Sigmoid colon (tissue), 7 donors: Measurements from ENCODE around the gene FMNL2. TPM values are rescaled to one million over a fixed set of nuclear protein-coding genes. Genes with fewer than 3 reads are reported as not detected.

ENCODE experiments used
- DNase-seq: peaks from one replicate; pipeline ENCODE4 v3.0.0-alpha.2; 2019
- H3K27ac ChIP-seq, 4 donors: fragments of 200-600 bp; sonication (generic); one replicate each; pipeline ENCODE4 v1.5.1; 2016 to 2019; ENCODE audit warnings: mild to moderate bottlenecking in 1 of 4
- H3K27me3 ChIP-seq, 3 donors: fragments of 200-600 bp; sonication (generic); one replicate each; pipeline ENCODE4 v1.5.1; 2019; ENCODE audit warnings: mild to moderate bottlenecking in 1 of 3
- H3K36me3 ChIP-seq, 4 donors: fragments of 200-600 bp; sonication (generic); one replicate each; pipeline ENCODE4 v1.5.1; 2016 to 2019
- H3K4me1 ChIP-seq, 4 donors: fragments of 200-600 bp; sonication (generic); one replicate each; pipeline ENCODE4 v1.5.1; 2017 to 2019
- H3K4me3 ChIP-seq, 4 donors: fragments of 200-600 bp; sonication (generic); one replicate each; pipeline ENCODE4 v1.5.1; 2017 to 2019; ENCODE audit warnings: mild to moderate bottlenecking in 2 of 4, moderate library complexity in 1 of 4
- H3K9me3 ChIP-seq, 4 donors: fragments of 200-600 bp in 3 of 4; sonication (generic) in 3 of 4; one replicate each; pipeline versions ENCODE4 v1.5.1 to v1.6.1; 2013 to 2019
- EP300 ChIP-seq, 4 donors: sonication (generic); formaldehyde crosslinking; IDR thresholded peaks; one replicate each; pipeline ENCODE4 v1.6.1; 2017; ENCODE audit warnings: antibody characterized with exemption in 4 of 4
- POLR2A ChIP-seq, 2 donors: fragments of 450-650 bp; IDR thresholded peaks; one replicate each; pipeline ENCODE4 v1.6.1; 2016; ENCODE audit warnings: antibody characterized with exemption in 2 of 2, mild to moderate bottlenecking in 2 of 2, moderate library complexity in 2 of 2
- POLR2AphosphoS5 ChIP-seq, 4 donors: sonication (generic); formaldehyde crosslinking; IDR thresholded peaks; one replicate each; pipeline ENCODE4 v1.6.1; 2017; ENCODE audit warnings: antibody characterized with exemption in 4 of 4
- WGBS, 2 donors: extraction: QIAGEN DNeasy Blood & Tissue Kit; methylation state at CpG; one replicate each; pipeline ENCODE4 v1.1.7; 2013; 5-methylcytosine and 5-hydroxymethylcytosine counted together
- intact Hi-C: fragments of 100-400 bp; cut with DNase I; formaldehyde crosslinking; loops from one replicate; pipeline ENCODE4 v1.15.1; 2023
- polyA plus RNA-seq, 3 donors: library from polyadenylated mRNA; stranded (reverse); fragments of 200-250 nt; gene quantifications; one replicate each; pipeline ENCODE4 v1.2.3, GENCODE V29; 2013
- total RNA-seq, 4 donors: library from RNA; depleted of rRNA; stranded (reverse); fragments of >200 nt; gene quantifications; one replicate each; pipeline ENCODE4 v1.1.0, GENCODE V29; 2016
- TF ChIP-seq, protein P1 (sequence below), 4 experiments: fragments of 450-650 bp in 3 of 4; fragments of 200-600 bp in 1 of 4; IDR thresholded peaks; one replicate each; pipeline ENCODE4 v1.5.1; 2016 to 2019; ENCODE audit warnings: antibody characterized with exemption in 4 of 4, mild to moderate bottlenecking in 3 of 4, moderate library complexity in 2 of 4
- donor health status: healthy with polysubstance abuse.
- donor health status: Bipolar disorder and iron deficiency.
- donor health status: healthy.

Gene FMNL2
- total and polyA plus RNA-seq, 7 donors = 9.4 to 30.5 (median 17.8) TPM

DNA sequence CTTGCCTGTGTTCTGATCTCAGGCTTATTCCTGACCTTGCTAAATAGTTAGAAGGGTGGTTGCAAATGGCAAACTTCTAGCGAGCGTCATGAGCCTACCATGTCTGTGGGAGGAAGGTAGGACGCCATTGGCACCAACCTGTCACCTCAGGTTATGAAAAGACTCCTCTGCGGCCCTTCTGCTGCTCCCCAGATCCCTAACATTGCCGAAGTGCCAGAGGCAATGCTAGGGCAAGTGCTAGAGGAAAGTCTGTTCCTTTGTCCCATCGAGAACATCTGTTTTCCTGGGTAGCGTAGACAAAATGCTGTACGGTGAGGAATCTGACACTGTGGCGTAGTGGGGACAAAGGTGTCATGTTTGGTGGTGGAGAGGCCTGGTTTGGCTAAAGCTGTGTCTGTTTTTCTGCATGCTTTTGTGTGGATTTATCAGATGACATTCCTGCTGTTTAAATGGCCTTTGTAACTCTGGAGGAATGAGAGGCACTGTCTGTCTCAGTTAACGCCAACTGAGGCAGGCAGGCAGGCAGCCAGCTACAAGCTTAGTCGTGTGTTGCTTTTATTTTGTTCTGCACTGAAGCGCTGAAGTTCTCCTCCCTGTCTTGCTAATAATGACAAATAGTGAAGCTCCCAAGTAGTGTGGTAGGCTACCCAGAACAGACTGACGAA is 288.2 kb downstream of the FMNL2 start:
- 79 to 85% methylated on average over 13 of the region's 13 CpGs for WGBS, 2 donors
- Histone ChIP-seq H3K27me3 (no peaks in the 10 kb centered on the region), H3K9me3 (no peaks in the 10 kb centered on the region), H3K4me1 (peaks cover 0 to 19% (median 11%) of the 10 kb centered on the region in 4 donors), H3K27ac (no peak overlapping the region), H3K36me3 (peaks cover 0 to 7% (median 2%) of the 10 kb centered on the region in 4 donors), H3K4me3 (no peak overlapping the region)
- no peak for DNase-seq
- TF ChIP-seq EP300 (IDR thresholded peaks at IDR 0.05) (no peak), POLR2A (IDR thresholded peaks at IDR 0.05) (no peak), POLR2AphosphoS5 (IDR thresholded peaks at IDR 0.05) (no peak)
- TF ChIP-seq, protein P1, sequence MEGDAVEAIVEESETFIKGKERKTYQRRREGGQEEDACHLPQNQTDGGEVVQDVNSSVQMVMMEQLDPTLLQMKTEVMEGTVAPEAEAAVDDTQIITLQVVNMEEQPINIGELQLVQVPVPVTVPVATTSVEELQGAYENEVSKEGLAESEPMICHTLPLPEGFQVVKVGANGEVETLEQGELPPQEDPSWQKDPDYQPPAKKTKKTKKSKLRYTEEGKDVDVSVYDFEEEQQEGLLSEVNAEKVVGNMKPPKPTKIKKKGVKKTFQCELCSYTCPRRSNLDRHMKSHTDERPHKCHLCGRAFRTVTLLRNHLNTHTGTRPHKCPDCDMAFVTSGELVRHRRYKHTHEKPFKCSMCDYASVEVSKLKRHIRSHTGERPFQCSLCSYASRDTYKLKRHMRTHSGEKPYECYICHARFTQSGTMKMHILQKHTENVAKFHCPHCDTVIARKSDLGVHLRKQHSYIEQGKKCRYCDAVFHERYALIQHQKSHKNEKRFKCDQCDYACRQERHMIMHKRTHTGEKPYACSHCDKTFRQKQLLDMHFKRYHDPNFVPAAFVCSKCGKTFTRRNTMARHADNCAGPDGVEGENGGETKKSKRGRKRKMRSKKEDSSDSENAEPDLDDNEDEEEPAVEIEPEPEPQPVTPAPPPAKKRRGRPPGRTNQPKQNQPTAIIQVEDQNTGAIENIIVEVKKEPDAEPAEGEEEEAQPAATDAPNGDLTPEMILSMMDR (IDR thresholded peaks at IDR 0.05) = no peak
- intact Hi-C loops = loop anchor here (5.0 kb wide), 1 partner anchor 286 kb away; the partner anchor contains the start of gene FMNL2

DNA sequence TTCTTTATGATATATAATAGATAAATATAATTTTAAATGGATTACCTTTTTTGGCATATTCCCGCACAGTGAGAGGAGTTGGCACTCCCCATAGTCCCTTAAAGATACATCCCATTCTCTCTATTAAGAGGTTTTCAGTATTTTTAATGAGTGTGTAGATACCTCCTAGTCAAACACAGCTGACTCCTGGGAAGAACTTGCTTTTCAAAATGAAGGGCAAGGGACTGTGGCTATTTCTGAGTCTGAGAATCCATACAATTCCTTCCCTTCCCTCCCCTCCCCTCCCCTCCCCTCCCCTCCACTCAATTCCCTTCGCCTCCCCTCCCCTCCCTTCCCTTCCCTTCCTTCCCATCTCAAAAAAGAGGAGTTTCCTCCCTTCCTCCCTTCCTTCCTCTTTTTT is 288.8 kb downstream of the FMNL2 start:
- peaks cover 0 to 11% (median 1%) of the 10 kb centered on the region in 4 donors for H3K36me3 ChIP-seq
- intact Hi-C loops = loop anchor here (5.0 kb wide), 1 partner anchor 286 kb away; the partner anchor contains the start of gene FMNL2
- H3K27me3 ChIP-seq = no peaks in the 10 kb centered on the region
- H3K27ac ChIP-seq = no peak overlapping the region
- no peaks in the 10 kb centered on the region for H3K9me3 ChIP-seq
- H3K4me1 ChIP-seq = peaks cover 0 to 19% (median 11%) of the 10 kb centered on the region in 4 donors
- no peak for DNase-seq
- H3K4me3 ChIP-seq = no peak overlapping the region
- 94 to 97% methylated on average over 1 of the region's 2 CpGs for WGBS, 2 donors
- TF ChIP-seq POLR2A (IDR thresholded peaks at IDR 0.05) (no peak), POLR2AphosphoS5 (IDR thresholded peaks at IDR 0.05) (no peak), EP300 (IDR thresholded peaks at IDR 0.05) (no peak)
- TF ChIP-seq, protein P1 (IDR thresholded peaks at IDR 0.05) = no peak

DNA sequence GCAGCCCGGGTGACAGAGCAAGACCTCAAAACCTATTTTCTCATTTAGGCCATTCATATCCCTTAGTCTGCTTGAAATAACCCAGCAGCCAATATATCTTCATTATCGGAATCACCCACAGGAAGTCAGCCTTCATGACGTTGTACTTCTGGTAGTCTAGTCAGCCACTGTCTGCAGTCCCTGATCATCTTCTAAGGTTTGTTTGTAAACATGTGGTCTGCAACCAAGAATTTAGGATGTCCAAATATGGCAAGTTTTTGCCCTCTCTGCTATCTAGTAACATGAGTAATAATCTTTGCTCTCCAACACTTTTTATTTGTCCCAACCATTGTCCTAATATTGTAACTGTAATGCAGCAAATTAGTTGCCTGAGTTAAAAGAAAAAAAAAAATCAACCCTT is 289.8 kb downstream of the FMNL2 start:
- Histone ChIP-seq H3K9me3 (no peaks in the 10 kb centered on the region), H3K36me3 (peaks cover 0 to 18% (median 1%) of the 10 kb centered on the region in 4 donors), H3K4me3 (no peak overlapping the region), H3K27me3 (no peaks in the 10 kb centered on the region), H3K4me1 (peaks cover 0 to 15% (median 9%) of the 10 kb centered on the region in 4 donors), H3K27ac (no peak overlapping the region)
- 81 to 83% methylated on average over 3 of the region's 3 CpGs for WGBS, 2 donors
- intact Hi-C loops = loop anchor here (5.0 kb wide), 1 partner anchor 288 kb away; the partner anchor contains the start of gene FMNL2
- DNase-seq = no peak
- no peak for TF ChIP-seq POLR2AphosphoS5 (IDR thresholded peaks at IDR 0.05)
- TF ChIP-seq EP300 (IDR thresholded peaks at IDR 0.05) = no peak
- TF ChIP-seq, protein P1 (IDR thresholded peaks at IDR 0.05) = no peak

DNA sequence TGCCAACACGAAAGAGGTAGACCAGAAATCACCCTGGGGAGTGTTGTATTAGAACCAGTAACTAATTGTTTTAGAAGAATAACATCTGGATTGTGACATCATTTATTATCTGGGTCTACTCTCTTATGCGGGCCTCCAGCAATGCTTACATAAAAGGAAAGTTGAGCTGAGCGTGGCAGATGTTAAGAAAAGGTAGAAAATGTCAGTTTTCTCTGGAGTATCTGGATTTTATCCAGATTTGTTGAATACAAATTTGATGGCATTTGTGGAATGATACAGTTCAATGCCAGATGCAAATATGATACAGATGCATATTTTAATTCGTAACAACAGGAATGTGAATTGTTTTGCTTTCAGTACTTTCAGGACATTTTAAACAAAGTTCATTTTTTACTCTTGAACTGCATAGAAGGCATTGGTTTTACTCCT is 292.0 kb downstream of the FMNL2 start:
- no peak overlapping the region for H3K4me3 ChIP-seq
- DNase-seq = no peak
- H3K9me3 ChIP-seq = no peaks in the 10 kb centered on the region
- TF ChIP-seq EP300 (IDR thresholded peaks at IDR 0.05) (no peak), POLR2A (IDR thresholded peaks at IDR 0.05) (no peak), POLR2AphosphoS5 (IDR thresholded peaks at IDR 0.05) (no peak)
- TF ChIP-seq, protein P1 (IDR thresholded peaks at IDR 0.05) = no peak
- intact Hi-C loops = no loop called here
- H3K4me1 ChIP-seq = peaks cover 0 to 11% (median 3%) of the 10 kb centered on the region in 4 donors
- H3K27me3 ChIP-seq = no peaks in the 10 kb centered on the region
- 70 to 75% methylated on average over 4 of the region's 4 CpGs for WGBS, 2 donors
- H3K36me3 ChIP-seq = peaks cover 0 to 35% (median 2%) of the 10 kb centered on the region in 4 donors
- no peak overlapping the region for H3K27ac ChIP-seq
